GM21529 (cell line): ENCODE results near the gene SLC2A5.

ENCODE experiments used
- ATAC-seq: cut with Tn5 transposase; IDR thresholded peaks from one replicate; pipeline ENCODE4 v1.9.1; 2021; ENCODE audit not compliant: unreplicated experiment

SLC2A5 gene

DNA sequence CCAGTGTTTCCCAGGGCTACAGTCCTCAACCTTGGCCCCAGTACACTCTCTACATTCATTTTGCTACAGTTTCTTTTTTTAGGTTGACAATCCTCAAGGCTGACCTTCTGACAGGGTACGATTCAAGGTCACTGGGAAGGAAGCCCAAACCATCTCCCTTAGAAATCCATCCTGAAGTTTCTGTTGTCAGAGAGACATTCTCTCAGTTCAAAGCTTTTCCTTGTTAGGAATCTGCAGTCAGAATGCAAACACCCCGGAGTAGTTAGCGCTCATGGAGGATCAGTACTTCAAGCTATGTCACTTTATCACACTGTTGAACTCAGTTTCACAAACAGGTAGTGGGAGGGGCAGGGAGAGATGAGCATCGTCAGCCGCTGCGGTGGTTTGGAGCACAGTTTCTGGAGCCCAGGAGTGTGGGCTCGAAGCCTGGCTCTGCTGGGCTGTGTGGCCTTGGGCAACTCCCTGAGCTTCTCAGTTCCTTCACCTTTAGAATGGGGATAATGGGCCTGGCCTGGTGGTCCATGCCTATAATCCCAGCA, 4.2 kb downstream of the SLC2A5 start:
- no peak for ATAC-seq

DNA sequence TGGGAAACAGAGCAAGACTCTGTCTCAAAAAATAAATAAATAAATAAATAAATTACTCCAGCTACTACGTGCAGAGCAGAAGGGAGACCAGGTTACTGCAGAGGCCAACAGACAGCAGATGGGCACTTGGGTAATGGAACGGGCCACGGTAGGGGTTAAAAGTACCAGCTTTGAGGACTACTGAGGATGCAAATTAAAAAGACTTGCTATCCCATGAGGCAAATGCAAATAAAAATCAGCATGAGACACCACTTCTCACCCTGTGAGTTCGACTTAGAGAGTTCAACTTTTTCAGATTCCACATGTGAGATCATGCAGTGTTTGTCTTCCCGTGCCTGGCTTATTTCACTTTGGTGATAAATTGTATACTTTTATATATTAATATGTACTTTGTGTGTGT, 6.6 kb downstream of the SLC2A5 start:
- ATAC-seq: no peak

DNA sequence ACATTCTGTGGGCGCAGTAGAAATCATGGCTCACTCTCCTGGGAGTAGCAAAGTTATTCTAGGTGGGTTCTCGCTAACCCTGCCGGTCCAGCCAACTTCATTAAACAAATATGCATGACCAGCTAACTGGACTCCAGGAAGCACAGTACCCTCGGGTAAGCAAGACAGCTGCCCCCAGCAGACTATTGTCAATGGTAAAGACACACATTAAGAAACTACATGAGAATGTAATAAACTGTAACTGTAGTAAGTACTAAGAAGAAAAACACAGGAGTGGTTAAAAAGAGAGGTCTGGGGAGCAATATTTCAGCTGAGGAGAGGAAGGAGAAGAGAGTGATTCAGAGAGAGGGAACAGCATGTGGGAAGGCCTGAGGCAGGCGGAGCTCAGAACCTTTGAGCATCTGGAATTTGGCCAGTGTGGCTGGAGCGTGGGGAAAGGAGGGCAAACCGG, 7.4 kb downstream of the SLC2A5 start:
- ATAC-seq: no peak

DNA sequence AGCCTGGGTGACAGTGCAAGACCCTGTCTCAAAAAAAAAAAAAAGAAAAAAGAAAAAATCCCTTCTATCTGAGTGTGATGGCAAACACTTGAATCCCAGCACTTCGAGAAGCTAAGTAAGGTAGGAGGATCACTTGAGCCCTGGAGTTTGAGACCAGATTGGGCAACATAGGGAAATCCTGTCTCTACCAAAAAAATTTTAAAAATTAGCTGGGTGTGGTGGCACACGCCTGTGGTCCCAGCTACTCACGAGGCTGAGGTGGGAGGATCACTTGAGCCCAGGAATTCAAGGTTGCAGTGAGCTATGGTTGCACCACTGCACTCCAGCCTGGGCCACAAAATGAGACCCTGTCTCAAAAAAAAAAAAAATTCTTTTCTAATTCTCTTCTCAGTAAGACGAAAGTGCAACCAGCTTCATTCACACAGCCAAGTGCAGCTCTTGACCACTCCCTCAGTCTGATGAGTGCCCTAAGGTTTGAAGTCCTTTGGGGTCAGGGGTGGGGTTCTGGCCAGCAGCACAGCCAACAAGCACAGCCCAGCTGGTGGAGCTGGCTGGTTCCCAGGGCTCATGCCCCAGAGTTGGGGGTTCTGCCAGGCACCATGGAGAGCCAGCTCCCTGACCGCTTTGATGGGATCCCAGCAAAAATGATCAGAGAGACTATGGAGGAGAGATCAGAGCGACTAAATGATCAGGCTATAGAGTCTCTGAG, 8.0 kb downstream of the SLC2A5 start:
- no peak for ATAC-seq

DNA sequence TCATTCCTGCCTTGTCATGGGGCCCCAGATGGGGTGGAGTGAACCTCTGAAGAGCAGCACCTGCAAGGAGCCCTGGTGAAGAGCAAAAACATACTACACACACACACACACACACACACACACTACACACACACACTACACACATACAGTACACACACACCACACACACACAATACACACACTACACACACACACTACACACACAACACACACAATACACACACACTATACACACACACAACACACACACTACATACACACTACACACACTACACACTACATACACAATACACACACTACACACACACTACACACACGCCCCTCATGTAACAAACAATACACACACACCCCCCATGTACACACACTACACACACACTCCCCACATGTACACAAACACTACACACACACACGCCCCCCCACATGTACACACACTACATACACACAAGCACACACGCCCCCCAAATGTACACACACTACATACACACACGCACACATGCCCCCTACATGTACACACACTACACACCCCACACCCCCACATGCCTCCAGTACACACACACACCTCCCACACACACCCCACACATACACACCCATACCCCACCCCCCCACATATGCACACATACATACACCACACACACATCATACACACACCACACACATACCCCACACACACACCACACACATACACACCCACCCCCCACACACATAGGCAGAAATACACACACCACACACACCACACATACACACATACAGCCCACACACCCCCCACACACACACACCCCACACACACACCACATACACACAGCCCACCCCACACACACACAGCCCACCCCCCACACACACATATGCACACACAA, 9.3 kb downstream of the SLC2A5 start:
- no peak for ATAC-seq

DNA sequence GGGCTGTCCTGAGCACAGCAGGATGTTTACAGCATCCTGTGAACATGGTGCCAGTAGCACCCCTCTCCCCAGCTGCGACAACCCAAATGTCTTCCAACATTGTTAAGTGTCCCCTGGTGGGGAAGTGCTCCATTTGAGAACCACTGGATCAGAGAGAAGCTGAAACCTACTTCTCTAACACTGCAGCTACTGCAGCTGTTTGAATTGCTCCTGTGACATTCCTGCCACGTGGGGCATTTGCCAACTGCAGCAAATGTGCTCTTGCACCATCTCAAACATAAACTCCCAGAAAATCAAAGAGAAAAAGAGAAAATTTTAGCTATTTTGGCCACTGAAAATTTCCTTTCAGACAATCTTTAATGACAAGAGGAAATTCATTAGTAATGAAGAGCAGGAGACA, 11.0 kb downstream of the SLC2A5 start:
- no peak for ATAC-seq

DNA sequence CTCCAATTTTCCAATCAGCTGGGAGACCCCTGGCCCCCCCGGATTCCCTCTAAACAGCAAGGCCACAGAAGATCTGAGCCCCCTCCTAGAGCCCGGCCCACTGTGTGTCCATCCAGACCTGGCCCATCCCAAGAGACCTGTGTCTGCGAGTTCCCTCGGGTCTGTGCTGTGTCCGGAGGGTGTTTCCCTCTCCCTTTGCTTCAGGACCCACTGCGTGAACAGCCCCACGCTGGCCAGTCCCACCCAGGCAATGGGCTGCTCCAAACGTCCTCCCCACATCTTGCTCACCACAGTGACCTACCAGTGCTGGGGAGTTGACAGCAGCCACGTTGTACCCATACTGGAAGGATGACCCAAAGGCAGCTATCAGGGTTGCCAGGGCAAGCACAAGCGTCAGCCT, 11.6 kb downstream of the SLC2A5 start:
- ATAC-seq: no peak

DNA sequence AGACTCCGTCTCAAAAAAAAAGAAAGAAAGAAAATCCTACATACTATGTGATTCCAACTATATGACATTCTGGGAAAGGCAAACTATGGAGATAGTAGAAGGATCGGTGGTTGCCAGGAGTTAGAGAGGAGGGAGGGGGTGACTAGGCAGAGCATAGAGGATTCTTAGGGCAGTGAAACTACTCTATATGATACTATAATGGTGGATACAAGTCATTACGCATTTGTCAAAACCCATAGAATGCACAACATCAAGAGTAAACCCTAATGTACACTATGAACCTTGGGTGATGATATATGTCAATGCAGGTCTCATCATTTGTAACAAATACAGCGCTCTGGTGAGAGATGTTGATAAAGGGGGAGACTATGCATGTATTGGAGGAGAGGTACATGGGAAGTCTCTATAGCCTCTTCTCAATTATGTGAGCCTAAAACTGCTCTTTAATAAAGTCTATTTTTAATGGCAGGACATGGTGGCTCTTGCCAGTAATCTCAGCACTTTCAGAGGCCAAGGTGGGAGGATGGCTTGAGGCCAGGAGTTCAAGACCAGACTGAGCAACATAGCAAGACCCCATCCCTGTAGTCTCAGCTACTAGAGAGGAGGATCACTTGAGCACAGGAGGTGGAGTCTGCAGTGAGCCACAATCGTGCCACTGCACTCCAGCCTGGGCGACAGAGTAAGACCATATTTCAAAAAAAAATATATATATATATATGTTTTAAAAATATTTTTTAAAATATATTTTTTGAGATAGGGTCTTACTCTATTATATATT, 17.0 kb downstream of the SLC2A5 start:
- ATAC-seq: no peak

DNA sequence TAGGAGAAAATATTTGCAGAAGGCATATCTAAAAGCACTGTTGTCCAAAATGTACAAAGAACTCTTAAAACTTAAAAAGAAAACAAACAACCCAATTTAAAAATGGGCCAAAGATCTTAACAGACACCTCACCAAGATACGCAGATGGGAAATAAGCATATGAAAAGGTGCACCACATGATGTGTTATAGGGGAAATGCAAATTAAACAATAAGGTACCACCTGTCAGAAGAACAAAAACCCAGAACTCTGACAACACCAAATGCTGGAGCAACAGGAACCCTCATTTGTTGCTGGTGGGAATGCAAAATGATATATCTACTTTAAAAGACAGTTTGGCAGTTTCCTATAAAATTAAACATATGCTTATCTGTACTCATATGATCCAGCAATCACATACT, 18.1 kb downstream of the SLC2A5 start:
- ATAC-seq: no peak

DNA sequence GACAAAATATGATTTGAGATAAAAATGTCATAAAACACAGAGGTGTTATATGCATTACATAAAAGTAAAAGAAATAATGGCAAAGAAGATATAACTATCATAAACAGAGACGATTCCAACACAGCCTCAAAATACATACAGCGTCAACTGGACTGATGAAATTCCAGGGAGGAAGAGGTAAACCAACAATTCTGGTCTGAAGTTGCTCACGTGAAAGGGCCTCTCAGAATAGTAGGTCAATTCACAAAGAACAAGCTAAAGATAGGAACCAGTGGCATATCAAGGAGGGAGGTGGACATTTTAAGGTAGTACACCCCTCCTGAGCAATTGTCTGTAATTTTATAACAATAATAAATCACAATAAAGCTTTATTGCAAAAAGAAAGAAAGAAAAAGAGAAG, 18.6 kb downstream of the SLC2A5 start:
- ATAC-seq: no peak

DNA sequence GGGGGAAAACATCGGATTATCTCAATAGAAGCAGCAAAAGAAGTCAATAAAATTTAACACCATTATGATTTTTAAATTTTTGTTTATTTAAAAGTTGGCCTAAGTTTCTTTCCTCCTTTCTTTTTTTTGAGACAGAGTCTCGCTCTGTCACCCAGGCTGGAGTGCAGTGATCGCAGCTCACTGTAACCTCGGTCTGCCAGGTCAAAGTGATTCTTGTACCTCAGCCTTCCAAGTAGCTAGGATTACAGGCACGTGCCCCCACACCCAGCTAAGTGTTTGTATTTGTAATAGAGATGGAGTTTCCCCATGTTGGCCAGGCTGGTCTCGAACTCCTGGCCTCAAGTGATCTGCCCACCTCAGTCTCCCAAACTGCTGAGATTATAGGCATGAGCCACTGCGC, 20.9 kb downstream of the SLC2A5 start:
- ATAC-seq: no peak

DNA sequence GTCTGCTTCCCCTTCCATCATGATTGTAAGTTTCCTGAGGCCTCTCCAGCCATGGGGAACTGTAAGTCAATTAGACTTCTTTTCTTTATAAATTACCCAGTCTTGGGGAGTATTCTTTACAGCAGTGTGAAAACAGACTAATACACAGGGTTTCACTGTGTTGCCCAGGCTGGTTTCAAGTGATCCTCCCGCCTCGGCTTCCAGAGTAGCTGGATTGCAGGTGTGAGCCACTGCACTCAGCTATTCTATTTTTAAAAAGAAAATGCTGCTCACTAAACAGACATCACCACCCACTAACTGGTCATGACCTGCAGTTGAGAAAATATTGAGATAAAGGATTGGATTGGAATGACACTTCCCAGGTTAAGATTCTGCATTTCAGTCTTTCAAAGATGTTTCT, 22.4 kb downstream of the SLC2A5 start:
- no peak for ATAC-seq

DNA sequence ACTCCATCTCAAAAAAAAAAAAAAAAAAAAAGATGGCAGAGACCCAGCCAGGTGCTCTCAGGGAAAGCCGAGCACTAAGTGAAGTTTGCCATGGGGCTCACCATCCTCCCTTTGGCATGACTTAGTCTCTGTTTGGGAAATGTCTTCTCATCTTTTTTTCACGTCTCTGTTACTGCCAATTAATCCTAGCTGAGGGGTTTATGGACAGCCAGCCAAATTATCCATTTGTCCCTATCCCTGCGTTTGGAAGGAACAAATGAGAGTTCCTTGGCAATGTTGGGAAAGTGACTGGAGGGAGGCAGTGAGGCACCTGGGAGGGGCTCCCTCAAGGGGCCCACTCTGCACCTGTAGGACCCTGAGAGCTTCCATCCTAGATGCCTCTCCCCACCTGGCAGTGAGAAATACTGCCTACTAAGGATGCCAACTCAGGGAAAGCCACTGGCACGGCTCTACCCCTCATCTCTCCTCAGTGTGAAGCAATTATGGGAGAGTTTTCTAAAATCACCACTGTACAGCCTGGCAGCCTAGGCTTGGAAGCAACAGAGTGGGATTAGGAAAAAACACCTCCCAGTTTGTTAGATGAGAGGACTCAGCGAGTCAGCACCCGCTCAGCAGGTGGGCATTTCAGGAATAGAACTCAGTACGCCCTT, 23.4 kb downstream of the SLC2A5 start:
- ATAC-seq: no peak

DNA sequence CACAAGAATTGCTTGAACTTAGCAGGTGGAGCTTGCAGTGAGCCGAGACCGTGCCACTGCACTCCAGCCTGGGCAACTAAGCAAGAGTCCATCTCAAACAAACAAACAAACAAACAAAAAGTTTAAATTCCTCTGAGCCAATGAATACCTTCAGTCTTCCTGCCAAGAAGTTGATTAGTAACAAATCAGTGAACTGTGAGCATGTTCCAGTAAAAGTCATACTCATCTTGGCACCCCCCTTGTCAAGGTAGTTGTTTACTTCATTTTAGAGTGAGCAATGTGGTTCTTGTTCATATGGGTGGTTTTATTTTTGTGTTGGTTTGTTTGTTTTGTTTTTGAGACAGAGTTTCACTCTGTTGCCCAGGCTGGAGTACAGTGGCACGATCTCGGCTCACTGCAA, 25.2 kb downstream of the SLC2A5 start:
- no peak for ATAC-seq

DNA sequence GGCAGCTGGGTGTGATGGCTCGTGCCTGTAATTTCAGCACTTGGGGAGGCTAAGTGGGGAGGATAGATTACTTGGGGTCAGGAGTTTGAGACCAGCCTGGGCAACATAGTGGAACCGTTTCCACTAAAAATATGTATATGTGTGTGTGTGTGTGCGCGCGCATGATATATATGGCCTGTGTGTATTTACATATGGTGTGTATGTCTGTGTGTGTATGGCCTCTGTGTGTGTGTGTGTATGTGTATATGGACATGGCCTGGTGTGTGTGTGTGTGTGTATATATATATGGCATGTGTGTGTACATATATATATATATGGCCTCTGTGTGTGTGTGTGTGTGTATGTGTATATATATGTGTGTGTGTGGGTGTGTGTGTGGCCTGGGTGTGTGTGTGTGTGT, 27.2 kb downstream of the SLC2A5 start:
- no peak for ATAC-seq

DNA sequence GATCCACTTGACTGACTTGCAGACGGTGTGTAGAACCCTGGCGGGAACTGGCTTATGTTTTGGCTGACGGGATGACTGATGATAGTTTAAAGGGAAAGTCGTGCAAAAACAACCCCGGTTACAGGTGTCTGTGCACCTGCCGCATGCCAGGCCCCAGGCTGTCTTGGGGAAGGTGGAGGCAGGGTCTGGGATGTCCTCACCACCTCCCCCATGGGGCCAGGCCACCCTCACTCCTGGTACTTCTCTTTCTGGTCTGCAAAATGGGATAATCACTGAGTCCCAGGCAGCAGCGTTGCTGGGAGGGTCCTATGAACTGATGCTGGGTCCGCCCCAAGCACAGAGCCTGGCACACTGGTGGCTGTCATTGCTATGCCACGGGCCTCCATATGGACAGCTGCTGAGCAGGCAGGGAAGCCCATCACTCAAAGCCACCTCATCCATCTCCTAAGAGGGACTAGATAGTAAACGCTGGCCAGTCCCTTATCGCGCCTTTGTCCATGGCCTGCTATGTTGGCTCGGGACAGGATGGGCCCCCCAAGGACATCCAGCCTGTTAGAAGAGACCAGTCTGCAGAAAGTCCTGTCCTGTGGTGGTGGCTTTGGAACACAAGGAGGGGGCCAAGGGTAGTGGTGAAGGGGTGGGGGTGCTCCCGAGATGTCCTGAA, 28.2 kb downstream of the SLC2A5 start:
- no peak for ATAC-seq

DNA sequence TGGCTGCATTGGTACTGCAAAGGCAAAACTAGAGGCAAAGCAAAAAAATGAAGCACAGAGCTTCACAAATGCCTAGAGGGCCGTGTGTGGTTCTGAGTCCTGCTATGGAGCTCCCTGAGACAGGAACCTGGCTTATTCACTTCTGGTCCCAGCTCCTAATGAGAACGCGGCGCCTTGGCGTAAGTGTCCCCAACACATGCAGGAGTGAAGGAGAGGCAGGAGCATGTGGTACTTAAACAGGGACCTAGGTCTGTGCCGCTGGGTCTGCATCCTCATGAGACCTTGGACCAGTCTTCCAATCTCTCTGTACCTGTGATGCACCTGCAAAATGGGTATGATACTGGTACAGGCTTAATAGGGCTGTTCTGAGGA, 28.8 kb downstream of the SLC2A5 start:
- ATAC-seq: no peak

DNA sequence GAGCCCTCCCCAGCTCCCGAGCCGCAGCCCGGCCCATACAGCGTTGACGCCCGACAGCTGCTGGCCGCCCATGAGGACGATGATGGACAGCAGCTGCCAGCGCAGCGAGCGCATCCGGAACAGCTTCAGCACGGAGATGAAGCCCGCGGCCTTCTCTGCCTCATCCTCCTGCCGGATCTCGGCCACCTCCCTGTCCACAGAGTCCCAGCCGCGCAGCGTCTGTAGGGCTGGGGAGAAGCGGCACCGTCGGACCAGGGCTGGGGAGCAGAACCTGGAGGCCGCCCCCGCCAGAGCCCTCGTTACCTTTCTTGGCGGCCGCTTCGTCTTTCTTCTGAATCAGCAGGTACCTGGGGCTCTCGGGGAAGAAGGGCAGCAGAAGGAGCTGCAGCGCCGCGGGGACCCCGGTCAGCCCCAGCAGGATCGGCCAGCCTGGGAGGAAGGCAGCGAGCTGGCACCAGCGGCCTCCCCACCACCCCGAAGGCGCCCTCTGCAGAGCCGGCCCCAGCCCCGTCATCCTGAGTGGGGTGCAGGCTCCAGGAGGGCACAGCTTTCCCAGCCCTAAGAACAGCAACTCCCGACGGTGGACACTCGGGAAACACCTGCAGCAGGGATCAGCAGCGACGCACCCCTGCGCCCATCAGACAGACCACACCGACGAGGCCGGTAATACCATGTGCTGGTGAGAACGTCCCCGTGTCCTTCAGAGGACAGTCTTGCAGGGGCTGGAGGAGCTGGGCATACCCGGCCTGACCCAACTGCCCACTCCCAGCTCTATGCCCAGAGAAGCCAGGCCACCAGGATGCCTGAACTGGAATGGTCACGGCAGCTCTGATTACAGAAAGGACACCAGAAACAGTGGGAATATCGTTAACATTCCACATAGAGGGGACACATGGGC, 29.4 kb downstream of the SLC2A5 start:
- no peak for ATAC-seq
